Mucosa of descending colon (tissue), 3 donors: Measurements from ENCODE around the gene SERPINE3. TPM values are rescaled to one million over a fixed set of nuclear protein-coding genes. Genes with fewer than 3 reads are reported as not detected.

Experiments used
- ATAC-seq: fragments of 200-7000 bp; cut with Tn5 transposase; one replicate; pipeline ENCODE4 v1.9.1; 2020; ENCODE audit warnings: mild to moderate bottlenecking, moderate library complexity
- DNase-seq, 3 donors: peaks; one replicate each; pipeline ENCODE4 v3.0.0-alpha.2; 2020
- H3K36me3 ChIP-seq: fragments of 200-600 bp; one replicate; pipeline ENCODE4 v1.8.0; 2021; ENCODE audit warnings: low read depth, mild to moderate bottlenecking
- H3K4me1 ChIP-seq: fragments of 200-600 bp; one replicate; pipeline ENCODE4 v1.8.0; 2021; ENCODE audit warnings: low read depth, mild to moderate bottlenecking
- H3K4me3 ChIP-seq: fragments of 200-600 bp; one replicate; pipeline ENCODE4 v1.8.0; 2021; ENCODE audit warnings: mild to moderate bottlenecking
- H3K9me3 ChIP-seq: fragments of 200-600 bp; one replicate; pipeline ENCODE4 v1.8.0; 2021; ENCODE audit warnings: mild to moderate bottlenecking
- CTCF ChIP-seq: fragments of 200-600 bp; IDR thresholded peaks from one replicate; pipeline ENCODE4 v1.8.0; 2022; ENCODE audit warnings: antibody characterized with exemption, mild to moderate bottlenecking
- intact Hi-C, 2 donors: fragments of 100-400 bp; cut with DNase I in 1 of 2; cut with micrococcal nuclease in 1 of 2; formaldehyde crosslinking; loops; one replicate each; pipeline versions ENCODE4 v1.11.0 to v1.11.1; 2022; cut with DNase I, micrococcal nuclease
- total RNA-seq, 3 donors: library from RNA; stranded (reverse); fragmentation: NEBNext Ultra II Directional in 2 of 3; extraction: Animal tissue kit (Norgen Biotek cat#: 25700) in 2 of 3; gene quantifications; one replicate each; pipeline versions ENCODE4 v1.2.1 to v1.2.4, GENCODE V29; 2021 to 2023
- donor health status: DM: no; HTN: no; CAD: no; lungs with moderate emphysema.
- donor health status: DM: no; HTN: no; CAD: no.
- donor health status: DM: no; HTN: yes; CAD: no.

The SERPINE3 gene
- total RNA-seq, 3 donors from 2014 or later: not detected

GRCh38 chr13:51313619-51314018 lies 25.9 kb upstream of the SERPINE3 start:
- DNase-seq (no peak), ATAC-seq (no peak)
- TF ChIP-seq CTCF: no peak
- Histone ChIP-seq H3K4me3 (no peak overlapping the region), H3K36me3 (no peaks in the 10 kb centered on the region), H3K9me3 (no peaks in the 10 kb centered on the region), H3K4me1 (no peaks in the 10 kb centered on the region)
- intact Hi-C loops: no loop called here

DNA sequence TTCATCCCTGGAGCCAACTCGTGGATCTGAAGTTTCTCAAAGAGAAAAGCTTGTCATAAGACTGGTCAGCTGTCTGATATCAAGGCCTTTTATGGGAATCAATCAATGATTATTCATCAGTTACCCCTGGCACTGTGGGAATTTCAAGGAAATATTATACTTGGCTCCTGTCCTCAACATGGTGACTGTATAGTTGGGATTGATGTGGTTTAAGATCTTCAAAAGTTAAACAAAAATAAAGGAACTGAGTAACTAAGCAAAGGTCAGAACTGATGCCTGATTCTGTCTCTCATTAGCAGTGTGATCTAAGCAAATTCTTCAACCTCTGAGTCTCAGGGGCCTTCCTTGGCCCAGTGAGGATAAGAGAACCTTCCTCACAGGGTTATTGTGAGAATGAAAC lies 22.2 kb upstream of the SERPINE3 start:
- intact Hi-C loops: no loop called here
- TF ChIP-seq CTCF: no peak
- no peak for DNase-seq

GRCh38 chr13:51318015-51318414 lies 21.5 kb upstream of the SERPINE3 start:
- ATAC-seq (no peak), DNase-seq (no peak)
- Histone ChIP-seq H3K4me1 (no peaks in the 10 kb centered on the region), H3K9me3 (no peaks in the 10 kb centered on the region), H3K4me3 (no peak overlapping the region), H3K36me3 (no peaks in the 10 kb centered on the region)
- TF ChIP-seq CTCF: no peak
- intact Hi-C loops: no loop called here

More for the DNA sequence above, 22.2 kb upstream of the SERPINE3 start:
- no peak for ATAC-seq
- no peaks in the 10 kb centered on the region for H3K36me3 ChIP-seq
- H3K4me3 ChIP-seq: no peak overlapping the region
- no peaks in the 10 kb centered on the region for H3K4me1 ChIP-seq
- no peaks in the 10 kb centered on the region for H3K9me3 ChIP-seq

GRCh38 chr13:51318876-51319275 lies 20.6 kb upstream of the SERPINE3 start:
- intact Hi-C loops: no loop called here
- no peak for TF ChIP-seq CTCF
- Histone ChIP-seq H3K9me3 (no peaks in the 10 kb centered on the region), H3K36me3 (no peaks in the 10 kb centered on the region), H3K4me1 (no peaks in the 10 kb centered on the region), H3K4me3 (no peak overlapping the region)
- no peak for DNase-seq
- no peak for ATAC-seq

DNA sequence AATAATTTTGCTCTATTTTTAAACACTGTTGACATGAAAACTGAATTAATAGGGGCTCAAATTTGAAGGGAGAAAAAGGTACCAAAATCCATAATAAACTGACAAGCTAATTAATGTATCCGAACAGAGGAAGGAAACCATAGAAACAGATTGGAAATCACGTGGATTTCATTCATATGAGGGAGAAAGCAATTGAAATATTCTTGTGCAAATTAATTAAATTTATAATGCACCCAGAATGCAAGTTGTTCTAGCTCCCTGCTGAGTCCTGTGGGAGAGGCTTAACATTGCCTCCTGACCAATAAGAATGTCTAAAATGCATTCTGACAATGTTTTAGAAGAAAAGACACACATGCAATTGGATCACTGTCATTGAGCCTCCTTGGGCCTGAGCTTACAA lies 17.7 kb upstream of the SERPINE3 start:
- Histone ChIP-seq H3K4me3 (no peak overlapping the region), H3K36me3 (no peaks in the 10 kb centered on the region), H3K4me1 (no peaks in the 10 kb centered on the region), H3K9me3 (no peaks in the 10 kb centered on the region)
- no peak for ATAC-seq
- DNase-seq: no peak
- no peak for TF ChIP-seq CTCF
- intact Hi-C loops: no loop called here

- ATAC-seq: no peak
- intact Hi-C loops: no loop called here
- Histone ChIP-seq H3K36me3 (no peaks in the 10 kb centered on the region), H3K4me3 (no peak overlapping the region), H3K9me3 (no peaks in the 10 kb centered on the region), H3K4me1 (no peaks in the 10 kb centered on the region)
- no peak for TF ChIP-seq CTCF
- no peak for DNase-seq
These were observed 16.7 kb upstream of the SERPINE3 start for GRCh38 chr13:51322826-51323225.
